OCI-LY7 (cell line): ENCODE results near the gene EPB41L4A. TPM values are rescaled to one million over a fixed set of nuclear protein-coding genes. Genes with fewer than 3 reads are reported as not detected.

Experiments used
- BruUV-seq: library from RNA; stranded (reverse); fragments of 400-500 nt; replicated peaks from 2 replicates; lab custom pipeline; 2021; lab: Mats Ljungman, UMichigan
- CTCF ChIA-PET: fragments of 300-600 bp; sonication (Branson Sonifier 250); formaldehyde crosslinking; loops from one replicate; lab custom pipeline; 2022; ENCODE audit warnings: antibody characterized with exemption; ENCODE audit not compliant: unreplicated experiment; lab: Charles Lee
- POLR2A ChIA-PET: fragments of 300-600 bp; sonication (Branson Sonifier 250); formaldehyde crosslinking; loops from one replicate; lab custom pipeline; 2022; ENCODE audit warnings: antibody characterized with exemption; lab: Charles Lee
- DNase-seq: peaks from one replicate; pipeline ENCODE4 v3.0.0-alpha.2; 2015; ENCODE audit warnings: low spot score
- H2AFZ ChIP-seq: fragments of 200-600 bp; sonication (generic), shearing (Covaris generic); 2 replicates; pipeline ENCODE4 v1.6.1; 2014; ENCODE audit warnings: mild to moderate bottlenecking, antibody characterized with exemption, low read length, moderate library complexity
- H3K27ac ChIP-seq: fragments of 200-600 bp; sonication (generic); 2 replicates; pipeline ENCODE4 v1.5.1; 2014; ENCODE audit warnings: mixed run types, low read depth, mild to moderate bottlenecking, moderate library complexity, low read length, inconsistent platforms; ENCODE audit not compliant: poor library complexity, severe bottlenecking
- H3K36me3 ChIP-seq: fragments of 200-600 bp; sonication (generic); 2 replicates; pipeline ENCODE4 v1.6.1; 2014; ENCODE audit warnings: mild to moderate bottlenecking, antibody characterized with exemption, low read length, moderate library complexity, mixed read lengths; ENCODE audit not compliant: insufficient read depth
- H3K4me1 ChIP-seq: fragments of 200-600 bp; sonication (generic); 2 replicates; pipeline ENCODE4 v1.5.1; 2014; ENCODE audit warnings: mild to moderate bottlenecking, low read length; ENCODE audit not compliant: insufficient read depth, poor library complexity, severe bottlenecking
- H3K4me2 ChIP-seq: fragments of 200-600 bp; sonication (generic); 2 replicates; pipeline ENCODE4 v1.6.1; 2014; ENCODE audit warnings: mild to moderate bottlenecking, low read length
- H3K4me3 ChIP-seq: fragments of 200-600 bp; sonication (generic); 2 replicates; pipeline ENCODE4 v1.5.1; 2014; ENCODE audit warnings: mild to moderate bottlenecking, low read depth, low read length; ENCODE audit not compliant: poor library complexity, severe bottlenecking
- H3K79me2 ChIP-seq: fragments of 200-600 bp; sonication (generic); 2 replicates; pipeline ENCODE4 v1.6.1; 2016; ENCODE audit warnings: low read depth, mild to moderate bottlenecking, low read length, moderate library complexity, mixed read lengths; ENCODE audit not compliant: insufficient read depth
- H3K9me2 ChIP-seq: fragments of 200-600 bp; sonication (generic); 2 replicates; pipeline ENCODE4 v1.6.1; 2016; ENCODE audit warnings: mild to moderate bottlenecking, low read length, mixed read lengths; ENCODE audit not compliant: insufficient read depth
- H3K9me3 ChIP-seq: fragments of 200-600 bp; sonication (generic); 2 replicates; pipeline ENCODE4 v1.6.1; 2014; ENCODE audit warnings: mild to moderate bottlenecking, mixed run types, low read length, mixed read lengths
- H4K20me1 ChIP-seq: fragments of 200-600 bp; sonication (generic); 2 replicates; pipeline ENCODE4 v1.6.1; 2014; ENCODE audit warnings: mild to moderate bottlenecking, antibody characterized with exemption, low read length, moderate library complexity, mixed read lengths; ENCODE audit not compliant: insufficient read depth
- CTCF ChIP-seq: fragments of 200-600 bp; sonication (generic); conservative IDR thresholded peaks from 2 replicates; pipeline ENCODE4 v1.5.1; 2014; ENCODE audit warnings: mild to moderate bottlenecking, antibody characterized with exemption, low read length, moderate library complexity, mixed read lengths
- EZH2phosphoT487 ChIP-seq: fragments of 200-600 bp; sonication (generic); IDR thresholded peaks from 2 replicates; pipeline ENCODE4 v1.6.1; 2018; ENCODE audit warnings: low read depth, borderline replicate concordance, mild to moderate bottlenecking, mixed run types, antibody characterized with exemption, low read length, moderate library complexity, mixed read lengths
- intact Hi-C: fragments of 100-400 bp; cut with micrococcal nuclease; formaldehyde crosslinking; loops from one replicate; pipeline ENCODE4 v1.10.0; 2022; ENCODE audit not compliant: unreplicated experiment
- total RNA-seq, 2 experiments: library from RNA; depleted of rRNA in 1 of 2; stranded (reverse); fragments of >200 nt in 1 of 2; shearing (Covaris generic) in 1 of 2; gene quantifications; 2 replicates each; pipeline ENCODE4 v1.2.3, GENCODE V29; 2014 to 2022

The EPB41L4A gene
- total RNA-seq, 2 experiments from 2014 or later: 0.03 TPM; not detected in 1

- no peak for DNase-seq
- Histone ChIP-seq H3K79me2 (no peaks in the 10 kb centered on the region), H3K9me2 (no peaks in the 10 kb centered on the region), H3K4me1 (peaks cover 10% of the 10 kb centered on the region), H4K20me1 (no peaks in the 10 kb centered on the region), H3K4me3 (no peak overlapping the region), H3K27ac (no peak overlapping the region), H3K36me3 (no peaks in the 10 kb centered on the region), H2AFZ (no peak overlapping the region), H3K9me3 (no peaks in the 10 kb centered on the region), H3K4me2 (no peak overlapping the region)
- ChIA-PET POLR2A (no interaction called here), CTCF (no interaction called here)
- no TSS peak for BruUV-seq
- intact Hi-C loops: no loop called here
- no peak for TF ChIP-seq EZH2phosphoT487
Measured at GRCh38 chr5:112264151-112264550, 154.9 kb downstream of the EPB41L4A start.

- Histone ChIP-seq H3K4me1 (peaks cover 4% of the 10 kb centered on the region), H3K9me3 (no peaks in the 10 kb centered on the region), H3K79me2 (no peaks in the 10 kb centered on the region), H3K27ac (no peak overlapping the region), H3K9me2 (no peaks in the 10 kb centered on the region), H3K36me3 (no peaks in the 10 kb centered on the region), H4K20me1 (no peaks in the 10 kb centered on the region), H3K4me2 (no peak overlapping the region), H3K4me3 (no peak overlapping the region), H2AFZ (no peak overlapping the region)
- no peak for DNase-seq
- CTCF ChIA-PET: no interaction called here
- intact Hi-C loops: no loop called here
- TF ChIP-seq EZH2phosphoT487: no peak
- BruUV-seq: no TSS peak
- POLR2A ChIA-PET: no interaction called here
Measured at GRCh38 chr5:112263469-112263868, 155.6 kb downstream of the EPB41L4A start.

- Histone ChIP-seq H4K20me1 (no peaks in the 10 kb centered on the region), H2AFZ (no peak overlapping the region), H3K4me1 (no peaks in the 10 kb centered on the region), H3K79me2 (no peaks in the 10 kb centered on the region), H3K36me3 (no peaks in the 10 kb centered on the region), H3K4me2 (no peak overlapping the region), H3K27ac (no peak overlapping the region), H3K9me3 (no peaks in the 10 kb centered on the region), H3K9me2 (no peaks in the 10 kb centered on the region), H3K4me3 (no peak overlapping the region)
- no peak for DNase-seq
- BruUV-seq: no TSS peak
- ChIA-PET CTCF (no interaction called here), POLR2A (no interaction called here)
- no peak for TF ChIP-seq EZH2phosphoT487
- TF ChIP-seq CTCF: no peak
- intact Hi-C loops: no loop called here
Measured at GRCh38 chr5:112258571-112258970, 160.5 kb downstream of the EPB41L4A start.

- H3K9me2 ChIP-seq: no peaks in the 10 kb centered on the region
- ChIA-PET CTCF (no interaction called here), POLR2A (no interaction called here)
- no peak overlapping the region for H3K4me2 ChIP-seq
- TF ChIP-seq CTCF (no peak), EZH2phosphoT487 (no peak)
- no peak overlapping the region for H3K27ac ChIP-seq
- no peaks in the 10 kb centered on the region for H3K36me3 ChIP-seq
- BruUV-seq: no TSS peak
- H3K9me3 ChIP-seq: no peaks in the 10 kb centered on the region
- no peak overlapping the region for H3K4me3 ChIP-seq
- intact Hi-C loops: no loop called here
- no peaks in the 10 kb centered on the region for H3K4me1 ChIP-seq
- no peaks in the 10 kb centered on the region for H3K79me2 ChIP-seq
- no peak overlapping the region for H2AFZ ChIP-seq
- DNase-seq: no peak
- no peaks in the 10 kb centered on the region for H4K20me1 ChIP-seq
Measured at GRCh38 chr5:112257976-112258375, 161.1 kb downstream of the EPB41L4A start.
